ENCODE results near the gene SGMS1. TPM values are rescaled to one million over a fixed set of nuclear protein-coding genes. Genes with fewer than 3 reads are reported as not detected.
"Not testable (repeated sequence)": the region's sequence is repeated elsewhere in the genome, so short reads cannot be mapped to it uniquely, and the experiment has no call there.

SGMS1 gene
- total and polyA plus RNA-seq, 2 donors (not counting 3 experiments of a cell fraction or from before 2014, with no cell fraction given) = 9.7 to 23.7 TPM

- H3K9ac ChIP-seq (replicated peaks; ENCODE audit: extremely low read depth, insufficient read depth, low read length) = no peak overlapping the region
- no peaks in the 10 kb centered on the region for H3K9me3 ChIP-seq (replicated peaks; ENCODE audit: control insufficient read depth, insufficient read depth, low read length)
- ChIA-PET POLR2A (no interaction called here), CTCF (no interaction called here)
- H3K36me3 ChIP-seq (ENCODE audit: control insufficient read depth in 2 of 2, extremely low read depth in 1 of 2, insufficient read depth in 2 of 2, low read length in 2 of 2) = no peaks in the 10 kb centered on the region
- no peaks in the 10 kb centered on the region for H3K9me1 ChIP-seq (replicated peaks; ENCODE audit: control insufficient read depth, extremely low read depth, insufficient read depth, low read length)
- no peak for FAIRE-seq
- H3K79me2 ChIP-seq (ENCODE audit: control insufficient read depth, insufficient read depth, low read length) = no peaks in the 10 kb centered on the region
- dilution Hi-C loops (cut with MboI; ENCODE audit: extremely low pct_ligation_motif_present, low sequenced_read_pairs) = no loop called here
- H3K4me2 ChIP-seq (ENCODE audit: insufficient read depth, low read length) = no peak overlapping the region
- intact Hi-C loops (cut with micrococcal nuclease) = no loop called here
- no peaks in the 10 kb centered on the region for H4K20me1 ChIP-seq (replicated peaks; ENCODE audit: control insufficient read depth, extremely low read depth, insufficient read depth, low read length)
- H3K27ac ChIP-seq (ENCODE audit: insufficient read depth, low read depth, low read length) = no peak overlapping the region
- no peak for DNase-seq (ENCODE audit: low read depth, low spot score)
- H3K4me3 ChIP-seq (replicated peaks in 1 of 3; ENCODE audit: insufficient read depth in 1 of 3, low read depth in 1 of 3, low read length in 3 of 3) = no peak overlapping the region
- BruUV-seq (replicated peaks) = no TSS peak
- H3K4me1 ChIP-seq (ENCODE audit: control insufficient read depth, extremely low read depth, insufficient read depth, low read length) = no peaks in the 10 kb centered on the region
- no peaks in the 10 kb centered on the region for H3K27me3 ChIP-seq (ENCODE audit: control insufficient read depth in 2 of 2, insufficient read depth in 2 of 2, low read length in 2 of 2)
- TF ChIP-seq CTCF (IDR thresholded peaks at IDR 0.05; ENCODE audit: extremely low read depth in 1 of 2, insufficient read depth in 1 of 2, low read depth in 1 of 2, low read length in 2 of 2) = no peak
- no peak for TF ChIP-seq EZH2 (IDR thresholded peaks at IDR 0.05; ENCODE audit: borderline replicate concordance, low read depth, low read length, severe bottlenecking)
- H2AFZ ChIP-seq (ENCODE audit: low read depth, low read length) = no peak overlapping the region
These were observed 73.4 kb downstream of the SGMS1 start for GRCh38 chr10:50550291-50550839.

- H3K9me1 ChIP-seq (replicated peaks; ENCODE audit: control insufficient read depth, extremely low read depth, insufficient read depth, low read length); H4K20me1 ChIP-seq (replicated peaks; ENCODE audit: control insufficient read depth, extremely low read depth, insufficient read depth, low read length); H3K9me3 ChIP-seq (replicated peaks; ENCODE audit: control insufficient read depth, insufficient read depth, low read length); CTCF ChIA-PET; H3K79me2 ChIP-seq (ENCODE audit: control insufficient read depth, insufficient read depth, low read length); H2AFZ ChIP-seq (ENCODE audit: low read depth, low read length); H3K27me3 ChIP-seq (ENCODE audit: control insufficient read depth in 2 of 2, insufficient read depth in 2 of 2, low read length in 2 of 2); H3K4me2 ChIP-seq (ENCODE audit: insufficient read depth, low read length); BruUV-seq (replicated peaks); intact Hi-C loops (cut with micrococcal nuclease); H3K4me1 ChIP-seq (ENCODE audit: control insufficient read depth, extremely low read depth, insufficient read depth, low read length); DNase-seq (ENCODE audit: low read depth, low spot score); H3K36me3 ChIP-seq (ENCODE audit: control insufficient read depth in 2 of 2, extremely low read depth in 1 of 2, insufficient read depth in 2 of 2, low read length in 2 of 2); H3K4me3 ChIP-seq (replicated peaks in 1 of 3; ENCODE audit: insufficient read depth in 1 of 3, low read depth in 1 of 3, low read length in 3 of 3); H3K27ac ChIP-seq (ENCODE audit: insufficient read depth, low read depth, low read length); POLR2A ChIA-PET; FAIRE-seq; dilution Hi-C loops (cut with MboI; ENCODE audit: extremely low pct_ligation_motif_present, low sequenced_read_pairs); H3K9ac ChIP-seq (replicated peaks; ENCODE audit: extremely low read depth, insufficient read depth, low read length): not testable (repeated sequence)
These were observed 74.6 kb downstream of the SGMS1 start for GRCh38 chr10:50549186-50549585.

- dilution Hi-C loops (cut with MboI; ENCODE audit: extremely low pct_ligation_motif_present, low sequenced_read_pairs); FAIRE-seq; H3K4me1 ChIP-seq (ENCODE audit: control insufficient read depth, extremely low read depth, insufficient read depth, low read length); DNase-seq (ENCODE audit: low read depth, low spot score); BruUV-seq (replicated peaks); H3K9me3 ChIP-seq (replicated peaks; ENCODE audit: control insufficient read depth, insufficient read depth, low read length); H3K4me2 ChIP-seq (ENCODE audit: insufficient read depth, low read length); intact Hi-C loops (cut with micrococcal nuclease); H3K9me1 ChIP-seq (replicated peaks; ENCODE audit: control insufficient read depth, extremely low read depth, insufficient read depth, low read length); H3K4me3 ChIP-seq (replicated peaks in 1 of 3; ENCODE audit: insufficient read depth in 1 of 3, low read depth in 1 of 3, low read length in 3 of 3); H3K36me3 ChIP-seq (ENCODE audit: control insufficient read depth in 2 of 2, extremely low read depth in 1 of 2, insufficient read depth in 2 of 2, low read length in 2 of 2); H3K27ac ChIP-seq (ENCODE audit: insufficient read depth, low read depth, low read length); POLR2A ChIA-PET; H3K79me2 ChIP-seq (ENCODE audit: control insufficient read depth, insufficient read depth, low read length); H4K20me1 ChIP-seq (replicated peaks; ENCODE audit: control insufficient read depth, extremely low read depth, insufficient read depth, low read length); H3K27me3 ChIP-seq (ENCODE audit: control insufficient read depth in 2 of 2, insufficient read depth in 2 of 2, low read length in 2 of 2); H2AFZ ChIP-seq (ENCODE audit: low read depth, low read length); H3K9ac ChIP-seq (replicated peaks; ENCODE audit: extremely low read depth, insufficient read depth, low read length); CTCF ChIA-PET: not testable (repeated sequence)
These were observed 75.3 kb downstream of the SGMS1 start for GRCh38 chr10:50548481-50548880.

Data from endothelial cell of umbilical vein (primary cell).